ENCODE results near the gene CAST. TPM values are rescaled to one million over a fixed set of nuclear protein-coding genes. Genes with fewer than 3 reads are reported as not detected.

Gene CAST
- polyA plus RNA-seq, 2 of the 4 experiments (the other 2 are of a cell fraction): 163 to 257 TPM

GRCh38 chr5:96675882-96676281 lies 13.7 kb downstream of the CAST start:
- FAIRE-seq (no peak), DNase-seq (ENCODE audit: low read depth in 1 of 2, low spot score in 1 of 2) (no peak), ATAC-seq (no peak)
- TF ChIP-seq HOXB5 (CRISPR knock-in tag; IDR thresholded peaks at IDR 0.05): no peak
- TF ChIP-seq GATA3 (IDR thresholded peaks at IDR 0.05; ENCODE audit: borderline replicate concordance): no peak
- CTCF ChIA-PET: interaction anchor here (2.0 kb wide), 1 partner anchor 11 kb away, joined by 6 read pairs; no protein-coding TSS in a partner anchor
- WGBS (ENCODE audit: missing lambda C conversion rate): 98% methylated on average over 1 of the region's 1 CpG
- H3K27ac ChIP-seq: no peak overlapping the region
- POLR2A ChIA-PET: no interaction called here
- no peak overlapping the region for H3K4me2 ChIP-seq
- H3K9me3 ChIP-seq: no peaks in the 10 kb centered on the region
- H3K4me3 ChIP-seq: no peak overlapping the region
- H3K4me1 ChIP-seq: peaks cover 6% of the 10 kb centered on the region; the same call in 1 of the 3 replicates

- POLR2A ChIA-PET: no interaction called here
- H3K9me3 ChIP-seq: no peaks in the 10 kb centered on the region
- no peak overlapping the region for H3K4me3 ChIP-seq
- ATAC-seq (no peak), FAIRE-seq (no peak), DNase-seq (ENCODE audit: low read depth in 1 of 2, low spot score in 1 of 2) (no peak)
- H3K27ac ChIP-seq: no peak overlapping the region
- H3K4me2 ChIP-seq: no peak overlapping the region
- peaks cover 6% of the 10 kb centered on the region; the same call in 1 of the 3 replicates for H3K4me1 ChIP-seq
- WGBS (ENCODE audit: missing lambda C conversion rate): 88% methylated on average over 2 of the region's 2 CpGs
- TF ChIP-seq RFX5 (IDR thresholded peaks at IDR 0.05) (no peak), NPAS2 (CRISPR knock-in tag; IDR thresholded peaks at IDR 0.05; ENCODE audit: borderline replicate concordance) (no peak), ELK1 (IDR thresholded peaks at IDR 0.05; ENCODE audit: low read depth, low read length) (no peak), HMGXB4 (CRISPR knock-in tag; IDR thresholded peaks at IDR 0.05; ENCODE audit: borderline replicate concordance) (no peak), HES2 (IDR thresholded peaks at IDR 0.05) (no peak), MAX (IDR thresholded peaks at IDR 0.05) (no peak), CBX2 (IDR thresholded peaks at IDR 0.05; ENCODE audit: borderline replicate concordance, low read depth) (no peak), SMC3 (IDR thresholded peaks at IDR 0.05) (no peak), ZFP36 (IDR thresholded peaks at IDR 0.05; ENCODE audit: borderline replicate concordance, partially characterized antibody) (no peak), HOXA7 (CRISPR knock-in tag; IDR thresholded peaks at IDR 0.05) (no peak), E2F6 (IDR thresholded peaks at IDR 0.05; ENCODE audit: borderline replicate concordance, low read depth) (no peak), POLR2AphosphoS2 (conservative IDR thresholded peaks at IDR 0.05; ENCODE audit: low read length) (no peak), HEYL (CRISPR knock-in tag; IDR thresholded peaks at IDR 0.05) (no peak)
- CTCF ChIA-PET: no interaction called here
Observed at GRCh38 chr5:96677496-96677895, 15.3 kb downstream of the CAST start.

- Histone ChIP-seq H3K27ac (no peak overlapping the region), H3K4me2 (no peak overlapping the region), H3K4me3 (no peak overlapping the region), H3K9me3 (no peaks in the 10 kb centered on the region), H3K4me1 (peaks cover 16% of the 10 kb centered on the region; the same call in 2 of the 3 replicates)
- DNase-seq (ENCODE audit: low read depth in 1 of 2, low spot score in 1 of 2): no peak
- POLR2A ChIA-PET: no interaction called here
- CTCF ChIA-PET: interaction anchor here (1.1 to 1.9 kb wide), 3 partner anchors 8 to 9 kb away, joined by 4 to 5 read pairs (median 5); no protein-coding TSS in a partner anchor
- FAIRE-seq: no peak
- ATAC-seq: no peak
- WGBS (ENCODE audit: missing lambda C conversion rate): 79% methylated on average over 4 of the region's 4 CpGs
- TF ChIP-seq REST (IDR thresholded peaks at IDR 0.05) (no peak), E2F6 (IDR thresholded peaks at IDR 0.05; ENCODE audit: borderline replicate concordance, low read depth) (no peak), FOSL2 (IDR thresholded peaks at IDR 0.05) (no peak), FOSL2 (CRISPR knock-in tag; IDR thresholded peaks at IDR 0.05) (no peak), USF2 (IDR thresholded peaks at IDR 0.05) (no peak), HMGXB4 (CRISPR knock-in tag; IDR thresholded peaks at IDR 0.05; ENCODE audit: borderline replicate concordance) (no peak), RCOR1 (IDR thresholded peaks at IDR 0.05; ENCODE audit: low read depth, low read length) (no peak), NPAS2 (CRISPR knock-in tag; IDR thresholded peaks at IDR 0.05; ENCODE audit: borderline replicate concordance) (no peak), POLR2A (IDR thresholded peaks at IDR 0.05; ENCODE audit: low read length) (no peak), RNF2 (IDR thresholded peaks at IDR 0.05; ENCODE audit: borderline replicate concordance, low read depth) (no peak)
Observed at GRCh38 chr5:96679293-96679692, 17.1 kb downstream of the CAST start.
